Parathyroid adenoma (tissue), 2 donors: ENCODE data around the gene TSPAN14.

Experiments used
- H2AFZ ChIP-seq: fragments of 300-600 bp; sonication (generic); one replicate; pipeline ENCODE4 v1.7.0; 2017; ENCODE audit warnings: antibody characterized with exemption, mild to moderate bottlenecking
- H3K27ac ChIP-seq: fragments of 300-600 bp; sonication (generic); one replicate; pipeline ENCODE4 v1.7.0; 2017
- H3K27me3 ChIP-seq: fragments of 300-600 bp; sonication (generic); one replicate; pipeline ENCODE4 v1.7.0; 2017; ENCODE audit warnings: low read length; ENCODE audit not compliant: control insufficient read depth, insufficient read depth
- H3K36me3 ChIP-seq: fragments of 300-600 bp; sonication (generic); one replicate; pipeline ENCODE4 v1.7.0; 2017; ENCODE audit warnings: low read length; ENCODE audit not compliant: control insufficient read depth, insufficient read depth
- H3K4me1 ChIP-seq: fragments of 300-600 bp; sonication (generic); one replicate; pipeline ENCODE4 v1.7.0; 2017; ENCODE audit warnings: control low read depth
- H3K4me2 ChIP-seq: fragments of 300-600 bp; sonication (generic); one replicate; pipeline ENCODE4 v1.7.0; 2017; ENCODE audit warnings: low read length
- H3K4me3 ChIP-seq: fragments of 300-600 bp; sonication (generic); one replicate; pipeline ENCODE4 v1.7.0; 2017; ENCODE audit warnings: low read depth, low read length
- H3K79me2 ChIP-seq: fragments of 300-600 bp; sonication (generic); one replicate; pipeline ENCODE4 v1.7.0; 2017; ENCODE audit warnings: control low read depth
- H3K9ac ChIP-seq: fragments of 300-600 bp; sonication (generic); one replicate; pipeline ENCODE4 v1.7.0; 2017; ENCODE audit warnings: mild to moderate bottlenecking
- H3K9me3 ChIP-seq: fragments of 300-600 bp; sonication (generic); one replicate; pipeline ENCODE4 v1.7.0; 2017; ENCODE audit warnings: low read length; ENCODE audit not compliant: control insufficient read depth
- CTCF ChIP-seq: fragments of 300-600 bp; sonication (generic); IDR thresholded peaks from one replicate; pipeline ENCODE4 v1.7.0; 2017; ENCODE audit warnings: antibody characterized with exemption, mild to moderate bottlenecking
- donor health status: primary hyperparathyroidism.

TSPAN14 gene

GRCh38 chr10:80411267-80411668 lies 42.8 kb upstream of the TSPAN14 start:
- Histone ChIP-seq H2AFZ (no peak overlapping the region), H3K4me2 (no peak overlapping the region), H3K9ac (no peak overlapping the region), H3K27ac (peak overlapping the region; percentile 45), H3K9me3 (no peaks in the 10 kb centered on the region), H3K79me2 (peaks cover 8% of the 10 kb centered on the region), H3K4me3 (no peak overlapping the region), H3K27me3 (no peaks in the 10 kb centered on the region), H3K36me3 (no peaks in the 10 kb centered on the region), H3K4me1 (peaks cover 62% of the 10 kb centered on the region)
- no peak for TF ChIP-seq CTCF

- H3K36me3 ChIP-seq: no peaks in the 10 kb centered on the region
- no peak for TF ChIP-seq CTCF
- H3K79me2 ChIP-seq: peaks cover 8% of the 10 kb centered on the region
- H3K4me1 ChIP-seq: peaks cover 66% of the 10 kb centered on the region
- H3K4me3 ChIP-seq: no peak overlapping the region
- H3K9me3 ChIP-seq: no peaks in the 10 kb centered on the region
- no peak overlapping the region for H3K9ac ChIP-seq
- peak overlapping the region; percentile 45 for H3K27ac ChIP-seq
- H2AFZ ChIP-seq: no peak overlapping the region
- no peaks in the 10 kb centered on the region for H3K27me3 ChIP-seq
- H3K4me2 ChIP-seq: no peak overlapping the region
Measured at GRCh38 chr10:80411681-80412220, 42.4 kb upstream of the TSPAN14 start.

- Histone ChIP-seq H3K9me3 (no peaks in the 10 kb centered on the region), H3K4me2 (no peak overlapping the region), H3K4me1 (peaks cover 67% of the 10 kb centered on the region), H2AFZ (no peak overlapping the region), H3K36me3 (no peaks in the 10 kb centered on the region), H3K79me2 (peaks cover 8% of the 10 kb centered on the region), H3K4me3 (no peak overlapping the region), H3K27ac (peak overlapping the region; percentile 2), H3K9ac (no peak overlapping the region), H3K27me3 (no peaks in the 10 kb centered on the region)
- no peak for TF ChIP-seq CTCF
Measured at GRCh38 chr10:80412486-80412885, 41.6 kb upstream of the TSPAN14 start.

- peaks cover 67% of the 10 kb centered on the region for H3K4me1 ChIP-seq
Measured at GRCh38 chr10:80413271-80413996, 40.7 kb upstream of the TSPAN14 start.

More at GRCh38 chr10:80413271-80413996, 40.7 kb upstream of the TSPAN14 start:
- Histone ChIP-seq H3K36me3 (no peaks in the 10 kb centered on the region), H3K9ac (no peak overlapping the region), H3K79me2 (peaks cover 14% of the 10 kb centered on the region), H3K4me2 (no peak overlapping the region), H2AFZ (peak overlapping the region; percentile 33), H3K4me3 (no peak overlapping the region), H3K27ac (peak overlapping the region; percentile 78), H3K27me3 (no peaks in the 10 kb centered on the region), H3K9me3 (no peaks in the 10 kb centered on the region)
- TF ChIP-seq CTCF: no peak
